Stimulated activated CD8-positive, alpha-beta memory T cell treated with anti-CD3 and anti-CD28 coated beads, Interleukin-15, amount 100 ng/mL, for 4 hours (primary cell): Measurements from ENCODE around the gene MPRIP.

Experiments
- DNase-seq, 2 donors: peaks; one replicate each; pipeline ENCODE4 v3.0.0-alpha.2; 2020; ENCODE audit warnings: low read depth in 2 of 2

Gene MPRIP

DNA sequence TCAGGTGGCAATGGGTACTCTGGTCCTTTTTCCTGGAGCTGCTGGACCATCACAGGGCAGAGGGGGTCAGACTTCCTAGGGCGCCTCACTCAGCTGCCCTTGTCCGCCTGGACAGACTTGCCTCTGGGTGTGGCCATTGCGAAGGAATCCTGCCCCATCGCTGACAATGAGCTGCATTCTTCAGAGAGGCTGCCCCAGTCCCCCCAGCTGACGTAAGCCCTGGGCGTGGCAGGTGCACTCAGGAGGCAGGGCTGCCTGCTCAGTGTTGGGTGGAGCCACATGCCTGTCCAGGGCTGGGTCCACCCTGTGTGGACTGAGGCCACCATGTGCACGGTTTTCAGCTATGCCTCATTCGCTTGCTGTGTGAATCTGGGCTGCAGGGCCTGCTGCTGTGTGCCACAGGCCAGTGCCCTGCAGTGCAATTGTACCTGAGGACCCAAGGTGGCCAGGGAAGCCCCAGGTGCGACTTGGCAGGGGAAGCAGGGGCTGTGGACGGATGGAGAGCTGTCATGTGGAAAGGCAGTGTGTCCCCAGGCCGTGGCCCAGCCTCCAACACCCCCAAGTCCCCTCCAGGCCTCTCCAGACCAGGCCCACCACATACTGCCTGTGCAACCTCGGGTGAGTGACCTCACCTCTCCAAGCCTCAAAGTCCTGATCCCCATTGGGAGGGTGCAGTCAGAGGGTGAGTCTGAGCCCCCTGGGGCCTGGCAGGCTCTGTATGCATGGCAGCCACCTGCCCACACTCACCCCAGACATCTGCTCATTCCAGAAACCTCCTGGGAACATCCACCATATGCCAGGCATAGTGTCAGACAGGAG is 14.0 kb upstream of the MPRIP start:
- DNase-seq: no peak

DNA sequence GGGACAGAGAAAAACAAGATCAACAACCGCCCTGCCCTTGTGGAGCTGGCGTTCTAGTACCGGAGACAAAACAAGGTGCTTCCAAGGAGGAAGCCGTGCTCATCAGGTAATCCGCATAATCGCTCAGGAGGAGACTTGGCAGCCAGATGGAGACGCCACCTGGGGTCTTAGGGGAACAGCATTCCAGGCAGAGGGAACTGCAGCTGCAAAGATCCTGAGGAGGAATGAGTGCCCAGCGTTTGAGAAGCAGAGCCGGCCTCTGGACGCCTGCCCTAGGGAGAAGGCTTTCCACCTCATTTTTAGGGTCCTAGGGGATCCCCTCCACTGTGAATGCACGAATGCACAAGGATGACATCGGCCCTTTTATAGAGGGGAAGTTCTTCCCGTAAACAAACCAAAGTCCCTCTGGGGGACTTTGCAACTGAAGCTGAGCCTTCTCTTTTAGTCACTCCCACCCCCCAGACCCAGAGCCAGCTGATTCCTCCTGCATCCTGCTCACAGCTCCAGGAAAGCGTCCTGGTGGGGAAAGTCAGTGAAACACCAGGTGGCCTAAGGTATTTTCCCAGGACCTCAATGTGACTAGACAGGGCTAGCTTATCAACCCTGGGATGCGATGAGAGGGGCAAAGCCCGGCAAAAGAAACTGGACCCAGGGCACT is 13.2 kb upstream of the MPRIP start:
- no peak for DNase-seq

- no peak for DNase-seq
Measured at GRCh38 chr17:17029938-17030337, 12.3 kb upstream of the MPRIP start.

DNA sequence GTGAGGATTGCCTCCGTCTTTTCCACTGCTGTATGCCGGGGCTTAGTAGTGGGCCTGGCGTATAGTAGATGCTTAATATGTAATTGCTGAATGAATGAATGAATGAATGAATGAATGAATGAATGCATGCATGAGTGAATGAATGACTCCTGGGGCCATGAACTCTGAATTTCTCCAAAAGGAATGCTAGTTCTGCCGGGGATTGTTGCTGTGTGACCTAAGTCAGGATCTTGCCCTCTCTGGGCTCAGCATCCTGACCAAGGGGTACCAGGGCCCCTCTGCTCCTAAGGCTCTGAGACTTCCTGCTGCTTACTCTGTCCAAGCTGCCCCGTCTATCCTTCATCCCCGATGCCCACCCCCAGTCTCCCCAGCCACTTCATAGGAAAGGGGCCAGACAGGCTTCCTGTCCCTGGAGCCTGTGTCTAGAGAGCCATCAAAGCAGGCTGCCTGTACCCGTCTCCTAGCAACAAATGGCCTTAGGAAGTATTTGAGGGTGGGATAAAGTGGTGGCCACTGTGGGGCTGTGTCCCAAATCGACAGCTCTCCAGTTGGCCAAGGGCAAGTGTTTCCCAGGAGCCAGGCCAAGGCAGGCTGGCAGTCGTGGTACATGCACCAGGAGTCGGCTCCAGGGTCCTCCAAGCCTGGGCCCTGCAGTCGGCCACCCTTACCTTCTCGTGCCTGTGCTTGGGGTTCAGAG is 11.6 kb upstream of the MPRIP start:
- no peak for DNase-seq

DNA sequence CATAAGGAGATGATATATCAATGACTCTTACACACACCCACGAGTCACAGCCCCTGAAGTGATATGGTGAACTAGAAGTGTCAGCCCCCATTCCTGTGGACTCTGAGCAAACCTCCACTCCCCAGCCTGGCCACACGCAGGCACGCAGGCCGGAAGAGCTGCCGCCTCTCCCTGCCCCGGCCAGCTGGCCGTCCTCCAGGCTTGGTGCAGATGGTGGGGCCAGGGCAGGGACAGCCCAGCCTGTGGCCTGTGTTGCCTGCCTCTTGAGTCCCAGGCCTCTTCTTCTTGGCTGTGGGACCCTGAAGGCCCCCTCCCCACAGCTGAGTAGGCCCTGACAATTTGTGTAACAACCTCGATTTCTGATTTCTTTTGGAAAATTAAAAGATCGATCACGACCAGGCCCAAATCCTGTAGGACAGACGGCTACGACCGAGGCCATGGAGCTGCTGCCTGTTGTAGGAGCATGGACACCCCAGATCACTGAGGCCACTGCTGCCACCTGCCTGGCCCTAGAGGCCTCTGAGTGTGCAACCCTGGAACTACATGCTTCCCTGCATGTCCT is 10.0 kb upstream of the MPRIP start:
- DNase-seq: no peak

- DNase-seq: no peak
Measured at GRCh38 chr17:17033466-17033865, 8.8 kb upstream of the MPRIP start.

GRCh38 chr17:17034026-17034425 is 8.2 kb upstream of the MPRIP start:
- no peak for DNase-seq

DNA sequence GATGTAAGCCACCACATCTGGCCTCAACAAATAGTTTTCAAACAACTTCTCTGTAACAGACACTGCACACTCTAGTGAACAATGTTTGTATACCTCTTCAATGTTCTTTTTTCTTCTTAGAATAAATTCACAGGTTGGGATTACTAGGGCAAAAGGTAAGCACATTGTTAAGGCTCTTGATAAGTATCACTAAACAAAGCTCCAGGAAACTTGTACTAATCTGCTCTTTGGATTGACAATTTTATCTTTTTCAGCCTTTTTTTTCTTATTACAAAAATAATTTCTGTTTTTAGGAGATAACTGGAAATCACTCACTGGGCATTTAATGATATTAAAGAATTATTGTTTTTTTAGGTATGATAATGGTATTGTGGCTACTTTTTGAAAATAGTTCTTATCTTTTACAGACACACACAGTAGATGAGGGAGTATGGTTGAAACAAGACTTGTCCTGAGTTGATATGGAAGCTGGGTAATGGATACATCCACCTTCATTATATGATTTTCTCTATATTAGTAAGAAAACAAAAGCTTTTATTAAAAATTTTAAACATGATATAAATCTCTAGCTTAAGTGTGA is 7.7 kb upstream of the MPRIP start:
- DNase-seq: no peak

DNA sequence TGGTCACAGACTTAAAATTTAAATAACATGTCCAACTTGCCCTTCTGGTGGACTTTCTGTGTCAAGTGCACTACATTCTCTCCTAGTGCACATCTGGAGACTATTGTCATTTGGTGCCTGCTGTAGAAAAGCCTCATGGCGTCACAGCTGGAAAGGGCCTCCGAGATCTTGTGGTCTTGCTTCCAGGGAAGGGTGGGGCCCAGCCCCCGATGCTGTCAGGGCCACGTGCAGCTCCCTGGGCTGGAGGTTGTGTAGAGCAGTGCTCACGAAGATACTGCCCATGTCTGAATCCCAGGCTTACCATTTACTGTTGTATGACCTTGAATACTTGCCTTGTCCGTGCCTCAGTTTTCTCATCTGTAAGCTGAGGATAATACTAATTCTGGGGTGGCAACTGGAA is 6.8 kb upstream of the MPRIP start:
- no peak for DNase-seq

DNA sequence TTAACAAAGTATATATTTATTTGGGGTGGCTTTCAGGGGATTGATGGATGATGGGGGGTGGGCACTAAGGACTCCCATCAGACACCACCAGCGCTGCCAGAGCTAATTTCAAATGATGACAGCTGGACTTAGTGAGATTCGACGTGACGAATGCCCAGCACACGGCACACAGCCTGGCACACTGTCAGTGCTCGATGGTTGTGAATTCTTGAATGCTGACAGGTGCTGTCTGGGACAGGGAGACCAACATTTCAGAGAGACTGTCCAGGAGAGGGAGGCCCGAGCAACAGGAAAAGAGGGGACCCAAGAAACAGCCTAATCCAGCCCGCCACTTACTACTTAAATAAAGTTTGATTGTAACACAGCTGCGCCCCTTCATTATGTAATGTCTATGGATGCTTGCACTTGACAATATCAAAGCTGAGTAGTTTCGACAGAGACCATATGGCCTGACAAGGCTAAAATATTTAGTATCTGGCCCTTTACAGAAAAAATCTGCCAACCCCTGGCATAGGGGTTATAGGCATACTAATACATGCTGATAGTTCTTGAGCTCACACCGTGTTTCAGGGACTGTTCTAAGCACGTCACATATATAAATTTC is 6.2 kb upstream of the MPRIP start:
- DNase-seq: no peak

DNA sequence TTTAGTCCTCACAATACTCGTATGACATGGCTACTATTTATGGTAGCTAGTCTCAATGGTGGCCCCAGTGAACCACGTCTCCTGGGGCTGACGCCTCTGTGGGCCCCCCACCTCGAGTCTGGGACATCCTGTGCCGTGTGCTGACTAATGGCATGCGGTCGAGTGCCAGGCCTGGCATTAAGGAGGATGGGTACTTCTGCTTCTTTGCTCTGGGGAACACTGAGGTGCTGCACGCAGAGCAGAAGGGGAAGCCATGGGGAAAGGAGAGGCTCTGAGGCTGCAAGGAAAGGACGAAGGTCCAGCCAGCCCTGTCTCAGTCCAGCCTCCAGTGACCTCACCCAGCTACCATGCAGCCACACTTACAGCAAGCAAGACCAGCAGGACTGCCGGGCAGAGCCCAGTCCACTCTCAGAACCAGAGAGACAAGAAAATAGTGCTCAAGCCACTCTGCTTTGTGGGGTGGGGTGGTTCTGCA is 5.7 kb upstream of the MPRIP start:
- DNase-seq: no peak

DNA sequence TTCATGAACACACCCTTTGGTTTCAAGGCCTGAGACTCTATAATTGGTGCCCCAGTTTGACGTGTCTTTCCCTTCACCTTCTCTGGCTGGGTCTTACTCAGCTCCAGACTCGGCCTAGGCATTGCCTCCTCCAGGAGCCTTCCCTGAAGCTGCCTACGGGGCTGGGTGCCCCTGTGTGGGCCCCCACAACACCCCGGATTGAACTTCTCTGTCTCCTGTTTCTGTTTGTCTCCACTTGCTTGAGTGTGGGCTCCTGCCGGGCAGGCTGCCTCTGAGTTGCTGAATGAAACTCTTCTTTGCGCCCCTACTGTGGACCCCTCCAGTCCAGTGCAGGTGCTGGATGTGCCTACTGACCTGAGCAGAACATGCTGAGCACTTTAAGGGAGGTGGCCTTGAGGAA is 2.3 kb upstream of the MPRIP start:
- DNase-seq: no peak

DNA sequence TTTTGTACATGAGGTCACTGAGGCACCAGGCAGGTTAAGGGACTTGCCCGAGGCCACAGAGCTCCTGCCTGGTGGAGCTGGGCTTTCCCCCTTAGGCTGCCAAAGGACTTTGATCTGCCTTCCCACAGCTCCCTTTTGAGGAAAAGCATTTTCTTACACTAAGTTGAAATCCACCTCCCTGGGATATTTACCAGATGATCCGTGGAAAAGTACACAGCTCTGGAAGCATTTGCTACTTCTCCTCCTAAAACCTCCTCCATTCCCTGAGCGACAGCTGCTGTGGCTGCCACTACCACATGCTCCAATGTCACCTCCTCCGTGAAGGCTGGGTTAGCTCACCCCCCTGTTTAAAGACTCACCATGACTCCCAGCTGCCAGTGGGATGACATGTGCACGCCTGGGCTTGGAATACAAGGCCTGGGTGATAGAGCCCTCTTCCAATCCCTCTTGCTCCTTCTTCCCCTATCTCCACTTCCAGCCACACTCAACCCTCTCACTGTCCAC is 1.2 kb upstream of the MPRIP start:
- DNase-seq: no peak

GRCh38 chr17:17041571-17042383 is 480 bp upstream of the MPRIP start:
- DNase-seq: peak; percentile 93 to 95

DNA sequence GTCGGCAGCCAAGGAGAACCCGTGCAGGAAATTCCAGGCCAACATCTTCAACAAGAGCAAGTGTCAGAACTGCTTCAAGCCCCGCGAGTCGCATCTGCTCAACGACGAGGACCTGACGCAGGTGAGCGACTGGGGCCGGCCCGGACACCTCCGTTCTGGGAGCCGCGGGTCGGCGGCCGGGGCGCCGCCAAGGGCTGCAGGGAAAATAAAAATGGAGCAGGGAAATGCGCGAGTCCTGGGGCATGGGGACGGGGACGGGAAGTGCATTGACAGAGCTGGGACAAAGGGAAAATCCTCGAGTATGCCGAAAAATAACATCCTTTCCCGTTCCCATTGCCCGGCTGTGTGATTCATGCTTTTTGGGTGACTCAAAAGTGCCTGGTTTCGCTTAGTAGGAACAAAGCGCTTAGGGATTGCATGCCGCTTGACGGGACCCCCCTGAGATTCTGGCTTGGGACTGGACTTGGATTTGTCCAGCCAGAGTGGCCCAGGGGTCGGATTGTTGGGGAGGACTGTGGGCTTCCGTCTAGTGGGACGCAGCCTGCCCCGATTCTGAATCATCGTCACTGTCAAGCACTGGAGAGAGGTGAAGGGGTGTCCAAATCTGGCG is 699 bp downstream of the MPRIP start:
- no peak for DNase-seq

DNA sequence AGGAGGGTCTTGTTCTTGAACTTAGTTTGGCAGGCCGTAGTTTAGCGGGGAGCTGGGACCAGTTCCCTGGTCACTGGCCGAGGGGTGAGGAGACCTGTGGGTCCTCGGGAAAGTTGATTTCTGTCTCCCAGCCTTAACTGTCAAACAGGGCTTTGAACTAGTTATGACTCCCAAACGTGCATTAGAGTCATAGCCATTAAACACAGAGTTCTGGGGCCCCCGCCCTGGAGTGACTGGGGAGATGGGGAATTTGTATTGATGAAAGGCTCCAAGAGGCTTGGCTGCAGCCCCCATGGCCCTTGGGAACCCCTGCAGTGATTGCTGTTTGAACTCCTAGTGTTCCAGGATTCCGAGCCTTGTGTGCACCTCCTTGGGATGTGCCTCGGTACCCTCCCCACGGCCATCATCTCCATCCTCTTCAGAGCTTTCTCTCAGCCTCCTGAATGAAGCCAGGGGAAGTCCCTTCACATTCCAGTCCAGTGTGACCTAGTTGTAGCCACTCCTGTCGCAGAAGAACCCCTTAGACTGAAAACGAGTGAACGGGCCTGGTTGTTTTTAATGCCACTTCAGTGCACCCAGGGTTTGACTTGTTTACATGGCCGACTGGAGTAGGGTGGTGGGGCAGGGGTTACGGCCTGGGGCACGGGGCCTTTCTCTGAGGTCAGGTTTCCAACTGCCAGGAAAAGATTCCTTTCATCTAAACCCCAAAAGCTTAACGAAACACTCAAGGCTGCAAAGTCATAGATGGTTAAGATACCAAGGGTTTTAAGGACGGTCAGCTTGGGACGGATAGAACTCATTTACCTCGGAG is 1.4 kb downstream of the MPRIP start:
- no peak for DNase-seq

- no peak for DNase-seq
Measured at GRCh38 chr17:17044846-17045561, 2.7 kb downstream of the MPRIP start.

DNA sequence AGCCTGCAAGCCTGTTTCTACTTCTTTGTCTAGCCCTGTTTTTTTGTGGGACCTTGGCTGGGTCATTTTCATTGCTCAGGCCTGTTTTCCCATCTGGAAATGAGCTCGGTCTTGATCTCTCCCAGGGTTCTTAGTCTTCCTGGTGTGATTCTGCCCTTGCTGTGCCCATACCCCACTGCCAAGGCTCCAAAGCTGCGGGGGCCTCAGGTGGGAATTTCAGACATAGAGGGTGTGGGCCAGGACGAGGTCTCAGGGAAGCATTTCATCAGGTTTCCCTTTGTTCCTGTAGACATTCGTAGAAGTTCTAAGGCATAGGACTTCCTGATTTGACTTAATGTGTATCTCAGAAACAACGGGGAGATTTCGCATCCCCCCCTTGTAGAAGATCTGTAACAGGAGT is 5.8 kb downstream of the MPRIP start:
- no peak for DNase-seq
